C4-2B (cell line): ENCODE measurements around the gene CLCA1.

Source experiments
- CTCF ChIP-seq: fragments of 450-650 bp; conservative IDR thresholded peaks from 2 replicates; pipeline ENCODE4 v1.5.1; 2017; ENCODE audit warnings: mild to moderate bottlenecking
- ZFX ChIP-seq: fragments of 450-650 bp; IDR thresholded peaks from 2 replicates; pipeline ENCODE4 v1.6.1; 2017

- TF ChIP-seq CTCF (no peak), ZFX (no peak)
These were observed 27.1 kb upstream of the CLCA1 start for GRCh38 chr1:86441581-86441980.
